ENCODE measurements around the gene ITM2C.

ITM2C gene

GRCh38 chr2:230861552-230862255 is 3.0 kb upstream of the ITM2C start:
- DNase-seq = no peak

DNA sequence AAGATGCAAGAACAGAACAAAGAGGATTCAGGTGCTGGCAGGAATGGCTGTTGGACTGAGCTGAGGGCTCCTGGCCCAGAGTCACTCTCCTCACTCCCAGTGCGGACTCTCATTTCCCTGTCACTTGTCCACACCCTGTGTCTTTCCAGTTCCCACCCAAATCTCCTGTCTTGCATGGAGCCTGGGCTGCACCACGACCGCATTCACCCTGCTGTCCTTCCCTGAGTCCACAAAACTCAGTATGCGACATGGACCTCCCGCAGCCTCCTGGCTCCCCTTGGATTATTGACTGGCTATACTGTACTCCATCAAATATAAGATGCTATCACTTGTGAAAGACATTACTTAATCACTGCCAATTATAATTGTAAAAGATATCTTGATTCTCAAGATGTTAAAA is 2.5 kb upstream of the ITM2C start:
- no peak for DNase-seq

DNA sequence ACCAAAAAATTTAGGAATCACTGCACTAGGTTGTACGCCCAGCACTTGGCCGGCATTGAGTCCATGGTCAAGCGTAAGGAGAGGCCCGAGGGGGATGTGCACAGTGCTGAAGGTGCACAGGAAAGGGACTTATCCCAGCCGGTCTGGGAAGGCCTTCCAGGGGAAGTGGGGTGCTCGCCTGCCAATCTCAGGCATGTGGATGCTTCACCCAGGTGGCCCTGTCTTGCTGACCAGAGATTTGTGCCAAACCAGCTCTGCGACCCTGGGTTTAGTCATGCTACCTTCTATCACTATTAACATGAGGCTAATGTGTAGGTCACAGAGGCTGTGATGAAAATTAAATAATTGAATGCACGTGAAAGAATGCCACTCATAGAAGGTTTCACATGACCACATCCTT is 1.7 kb upstream of the ITM2C start:
- DNase-seq = no peak

- DNase-seq = no peak
Measured at GRCh38 chr2:230863442-230864121, 1.2 kb upstream of the ITM2C start.

DNA sequence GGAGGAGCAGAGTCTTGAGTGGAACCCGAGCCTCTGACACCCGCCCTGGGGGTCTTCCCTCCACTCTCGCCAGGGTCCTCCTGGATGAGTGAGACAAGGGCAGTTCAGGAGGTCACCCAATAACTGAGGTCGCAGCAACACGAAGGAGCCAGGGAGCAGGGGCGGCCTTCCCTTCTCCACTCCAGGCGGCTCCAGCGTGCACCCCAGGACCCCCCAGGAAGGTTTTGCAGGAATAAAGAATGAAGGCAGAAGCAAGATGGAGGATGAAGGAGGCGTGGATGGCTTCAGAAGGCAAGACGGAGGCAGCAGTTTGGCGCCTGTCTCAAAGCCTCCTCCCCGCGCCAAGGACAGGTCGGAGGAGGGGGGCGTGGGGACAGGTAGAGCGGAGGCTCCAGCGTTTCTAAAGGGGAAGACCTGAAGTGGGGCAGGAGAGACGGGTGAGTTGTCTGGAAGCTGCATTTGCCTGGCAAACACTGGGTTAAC is 579 bp upstream of the ITM2C start:
- no peak for DNase-seq

DNA sequence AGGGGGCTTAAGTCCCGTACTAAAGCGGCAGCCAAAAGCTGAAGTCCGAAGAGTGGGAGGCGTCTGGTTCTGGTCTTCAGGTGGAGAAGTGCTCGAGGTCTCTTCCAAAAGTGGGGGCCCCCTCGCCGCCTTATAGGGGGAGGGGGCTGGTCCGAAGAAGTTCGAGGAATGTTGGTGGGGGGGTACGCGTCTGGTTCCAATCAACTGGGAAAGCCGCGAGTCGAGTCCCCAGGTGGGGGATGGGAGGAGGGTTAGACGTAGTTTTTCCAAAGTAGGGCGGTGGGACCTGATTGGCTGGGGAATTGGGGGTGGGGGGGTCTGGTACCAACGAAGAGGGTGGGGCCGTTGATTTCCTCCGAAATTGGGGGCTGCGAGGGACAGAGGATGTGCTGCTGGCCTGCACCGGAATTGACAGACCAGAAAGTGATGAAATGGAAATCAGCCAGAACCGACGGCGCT is 594 bp downstream of the ITM2C start:
- DNase-seq = no peak

- no peak for DNase-seq
Measured at GRCh38 chr2:230865766-230866755, 1.3 kb downstream of the ITM2C start.

- DNase-seq = peak; percentile 65 to 67
Measured at GRCh38 chr2:230866756-230867523, 2.2 kb downstream of the ITM2C start.

DNA sequence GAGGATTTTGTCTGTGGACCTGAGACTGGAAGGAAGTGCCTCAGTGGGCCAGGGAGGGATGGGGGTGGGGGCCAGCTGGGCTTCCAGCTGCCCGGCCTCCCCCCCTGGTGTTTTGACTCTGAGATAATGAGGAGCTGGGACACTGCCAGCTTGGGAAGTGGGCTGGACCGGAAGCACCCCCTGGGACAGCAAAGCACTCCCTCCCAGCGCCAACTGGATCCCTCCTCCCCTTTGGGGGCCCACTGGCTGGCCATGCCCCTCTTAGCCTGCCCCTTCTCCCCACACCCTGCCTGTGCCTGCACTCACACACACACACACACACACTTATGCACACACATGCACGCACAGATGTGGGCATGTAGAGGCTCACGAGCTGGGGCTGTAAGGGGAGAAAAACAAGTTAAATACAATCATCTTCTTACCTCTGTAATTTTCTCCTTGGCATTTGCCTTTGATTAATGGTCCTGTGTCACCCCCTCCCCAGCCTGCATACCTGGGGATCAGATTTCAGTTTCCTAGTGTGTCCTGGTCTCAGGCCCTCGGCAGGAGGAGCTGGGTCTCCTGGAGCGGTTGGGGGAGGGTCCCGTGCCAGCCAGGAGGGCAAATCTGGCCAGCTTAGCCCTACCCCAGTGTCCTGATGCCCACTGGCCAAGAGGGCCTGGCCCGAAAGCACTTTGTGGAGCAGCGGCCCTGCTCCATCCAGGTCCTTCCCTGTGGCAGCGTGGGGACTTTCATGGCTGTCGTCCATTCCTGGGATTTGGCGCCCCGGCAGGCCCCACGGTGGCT is 3.6 kb downstream of the ITM2C start:
- DNase-seq = no peak

- no peak for DNase-seq
Measured at GRCh38 chr2:230868947-230869913, 4.5 kb downstream of the ITM2C start.

- no peak for DNase-seq
Measured at GRCh38 chr2:230869914-230870543, 5.3 kb downstream of the ITM2C start.

DNA sequence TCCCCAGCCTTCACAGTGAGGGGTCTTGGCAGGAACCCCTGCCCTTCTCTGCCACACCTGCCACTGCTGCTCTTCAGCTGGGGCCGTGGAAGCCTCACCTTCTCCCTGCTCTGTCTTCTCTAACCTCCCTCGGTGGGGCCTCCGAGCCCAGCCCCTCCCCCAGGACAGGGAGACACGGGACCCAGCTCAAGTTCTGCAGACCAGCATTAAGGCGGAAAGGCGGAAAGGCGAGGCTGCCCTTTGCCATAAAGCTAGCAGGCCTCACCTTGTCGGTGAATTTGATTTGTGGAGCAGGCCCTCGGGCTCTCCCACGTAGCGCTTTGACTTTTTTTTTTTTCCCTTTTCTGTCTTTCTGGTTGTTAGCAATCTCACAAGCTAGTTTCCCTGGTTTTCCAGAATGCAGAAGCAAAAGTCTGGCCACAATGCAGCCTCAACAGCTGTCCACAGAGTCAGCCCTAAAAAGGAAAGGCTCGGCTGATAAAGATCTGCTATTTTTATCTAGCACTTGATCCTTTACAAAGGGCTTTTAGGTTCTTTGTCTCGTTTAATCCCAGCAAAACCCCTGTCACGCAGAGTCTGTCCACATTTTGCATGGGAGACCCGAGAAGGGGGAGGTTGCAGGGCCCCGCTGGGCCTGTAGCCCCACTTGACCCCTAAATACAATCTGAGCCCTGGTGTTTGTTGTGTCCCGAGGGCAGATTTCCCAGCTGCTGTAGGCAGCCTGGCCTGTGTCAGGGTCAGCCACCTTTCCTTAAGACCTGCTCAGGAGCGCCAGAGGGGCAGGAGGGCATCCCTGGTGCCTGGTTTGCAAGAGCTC is 6.0 kb downstream of the ITM2C start:
- DNase-seq = no peak

GRCh38 chr2:230871361-230872150 is 6.8 kb downstream of the ITM2C start:
- DNase-seq = no peak

GRCh38 chr2:230872151-230872967 is 7.6 kb downstream of the ITM2C start:
- no peak for DNase-seq

- DNase-seq = no peak
Measured at GRCh38 chr2:230872968-230873660, 8.4 kb downstream of the ITM2C start.

- DNase-seq = no peak
Measured at GRCh38 chr2:230873661-230874401, 9.1 kb downstream of the ITM2C start.

Data from activated T-cell treated with anti-CD3 and anti-CD28 coated beads, Interleukin-2, amount 50 U/mL, for 48 hours (primary cell).